Thyroid gland (tissue), 4 donors: Measurements from ENCODE around the gene GRB10. TPM values are rescaled to one million over a fixed set of nuclear protein-coding genes. Genes with fewer than 3 reads are reported as not detected.

ENCODE experiments used
- DNase-seq, 2 donors: peaks; one replicate each; pipeline ENCODE4 v3.0.0-alpha.2; 2019
- H3K27ac ChIP-seq, 3 donors: fragments of 200-600 bp; sonication (generic); 1 replicate in 2 of 3; 2 replicates in 1 of 3; pipeline ENCODE4 v1.5.1; 2016 to 2019; ENCODE audit warnings: mild to moderate bottlenecking in 1 of 3, moderate library complexity in 1 of 3
- H3K27me3 ChIP-seq: fragments of 200-600 bp; sonication (generic); one replicate; pipeline ENCODE4 v1.5.1; 2019
- H3K36me3 ChIP-seq, 2 donors: fragments of 200-600 bp; sonication (generic); one replicate each; pipeline ENCODE4 v1.5.1; 2016 to 2019
- H3K4me1 ChIP-seq, 2 donors: fragments of 200-600 bp; sonication (generic); one replicate each; pipeline ENCODE4 v1.5.1; 2017 to 2019
- H3K4me3 ChIP-seq, 3 donors: fragments of 200-600 bp; sonication (generic); replicated peaks in 1 of 3; 1 replicate in 2 of 3; 2 replicates in 1 of 3; pipeline ENCODE4 v1.5.1; 2016; ENCODE audit warnings: mild to moderate bottlenecking in 1 of 3
- H3K9me3 ChIP-seq: fragments of 200-600 bp; sonication (generic); one replicate; pipeline ENCODE4 v1.5.1; 2017
- CTCF ChIP-seq, 6 experiments: fragments of 200-600 bp in 3 of 6; fragments of 450-650 bp in 3 of 6; sonication (generic) in 3 of 6; IDR thresholded peaks; one replicate each; pipeline ENCODE4 v1.5.1; 2016 to 2019; ENCODE audit warnings: antibody characterized with exemption in 6 of 6, mild to moderate bottlenecking in 2 of 6, inconsistent platforms in 1 of 6, moderate library complexity in 1 of 6
- POLR2A ChIP-seq, 2 donors: fragments of 450-650 bp; IDR thresholded peaks; one replicate each; pipeline ENCODE4 v1.6.1; 2017; ENCODE audit warnings: antibody characterized with exemption in 2 of 2, mild to moderate bottlenecking in 2 of 2, moderate library complexity in 1 of 2
- WGBS, 2 donors: methylation state at CpG; one replicate each; pipeline ENCODE4 v1.1.5; 2017; 5-methylcytosine and 5-hydroxymethylcytosine counted together
- intact Hi-C: fragments of 100-400 bp; cut with DNase I; formaldehyde crosslinking; loops from one replicate; pipeline ENCODE4 v1.15.1; 2023
- total RNA-seq, 4 donors: library from RNA; depleted of rRNA; stranded (reverse); fragments of >200 nt; gene quantifications; one replicate each; pipeline ENCODE4 v1.2.3, GENCODE V29; 2016

GRB10 gene
- total RNA-seq, 4 donors from 2014 or later = 21.3 to 99.2 (median 39.6) TPM

- H3K36me3 ChIP-seq = no peaks in the 10 kb centered on the region
- H3K4me1 ChIP-seq = no peaks in the 10 kb centered on the region
- no peaks in the 10 kb centered on the region for H3K9me3 ChIP-seq
- DNase-seq = no peak
- intact Hi-C loops = no loop called here
- no peak overlapping the region for H3K4me3 ChIP-seq
- 75 to 88% methylated on average over 6 of the region's 6 CpGs for WGBS, 2 donors
- H3K27ac ChIP-seq = no peak overlapping the region
- H3K27me3 ChIP-seq = no peaks in the 10 kb centered on the region
- TF ChIP-seq CTCF (IDR thresholded peaks at IDR 0.05) (no peak), POLR2A (IDR thresholded peaks at IDR 0.05) (no peak)
Measured at GRCh38 chr7:50567715-50568261, 214.9 kb downstream of the GRB10 start.

GRCh38 chr7:50565977-50566376 lies 216.7 kb downstream of the GRB10 start:
- 68 to 73% methylated on average over 5 of the region's 5 CpGs for WGBS, 2 donors
- no peak for TF ChIP-seq CTCF (IDR thresholded peaks at IDR 0.05)
- TF ChIP-seq POLR2A (IDR thresholded peaks at IDR 0.05) = no peak

DNA sequence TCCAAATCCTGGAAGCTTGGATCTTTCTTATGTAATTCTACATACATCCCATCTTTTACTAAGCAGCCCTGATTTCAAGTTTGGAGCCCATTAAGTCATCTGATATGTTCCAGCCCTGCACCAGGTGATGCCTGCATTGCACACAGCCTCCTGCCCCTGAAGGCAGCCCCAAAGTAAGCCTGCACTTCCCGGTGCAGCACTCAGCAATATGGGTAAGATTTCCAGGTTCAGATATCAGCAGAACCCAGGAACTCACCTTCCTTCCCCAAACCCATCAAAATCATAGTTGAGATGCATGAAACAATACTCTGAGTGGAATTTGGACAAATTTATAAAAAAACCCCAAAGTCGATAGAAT lies 217.2 kb downstream of the GRB10 start:
- no peak for DNase-seq
- intact Hi-C loops = no loop called here
- H3K27me3 ChIP-seq = no peaks in the 10 kb centered on the region
- no peak overlapping the region for H3K4me3 ChIP-seq
- 63 to 71% methylated on average over 2 of the region's 2 CpGs for WGBS, 2 donors
- TF ChIP-seq POLR2A (IDR thresholded peaks at IDR 0.05) = no peak
- TF ChIP-seq CTCF (IDR thresholded peaks at IDR 0.05) = no peak
- no peaks in the 10 kb centered on the region for H3K4me1 ChIP-seq
- no peaks in the 10 kb centered on the region for H3K9me3 ChIP-seq
- no peaks in the 10 kb centered on the region for H3K36me3 ChIP-seq
- H3K27ac ChIP-seq = no peak overlapping the region

More at GRCh38 chr7:50565977-50566376, 216.7 kb downstream of the GRB10 start:
- intact Hi-C loops = no loop called here
- no peaks in the 10 kb centered on the region for H3K4me1 ChIP-seq
- no peaks in the 10 kb centered on the region for H3K9me3 ChIP-seq
- no peak overlapping the region for H3K27ac ChIP-seq
- no peaks in the 10 kb centered on the region for H3K27me3 ChIP-seq
- no peak overlapping the region for H3K4me3 ChIP-seq
- H3K36me3 ChIP-seq = no peaks in the 10 kb centered on the region
- no peak for DNase-seq

GRCh38 chr7:50564640-50565558 lies 217.8 kb downstream of the GRB10 start, which contains the start of gene DDC:
Gene DDC (minus strand): TSS chr7:50565405. CDS start chr7:50544085, 21,320 bp downstream.
- no peak for DNase-seq
- H3K27ac ChIP-seq = no peak within 1 kb of the TSS
- no peaks in the 10 kb centered on the region for H3K27me3 ChIP-seq
- WGBS, 2 donors = 63 to 65% methylated on average over 8 of the region's 8 CpGs
- H3K9me3 ChIP-seq = no peaks in the 10 kb centered on the region
- intact Hi-C loops = no loop called here
- H3K4me3 ChIP-seq = no peak within 1 kb of the TSS
- no peaks in the 10 kb centered on the region for H3K4me1 ChIP-seq
- H3K36me3 ChIP-seq = no peaks in the 10 kb centered on the region
- TF ChIP-seq CTCF (IDR thresholded peaks at IDR 0.05) (no peak), POLR2A (IDR thresholded peaks at IDR 0.05) (no peak)

DNA sequence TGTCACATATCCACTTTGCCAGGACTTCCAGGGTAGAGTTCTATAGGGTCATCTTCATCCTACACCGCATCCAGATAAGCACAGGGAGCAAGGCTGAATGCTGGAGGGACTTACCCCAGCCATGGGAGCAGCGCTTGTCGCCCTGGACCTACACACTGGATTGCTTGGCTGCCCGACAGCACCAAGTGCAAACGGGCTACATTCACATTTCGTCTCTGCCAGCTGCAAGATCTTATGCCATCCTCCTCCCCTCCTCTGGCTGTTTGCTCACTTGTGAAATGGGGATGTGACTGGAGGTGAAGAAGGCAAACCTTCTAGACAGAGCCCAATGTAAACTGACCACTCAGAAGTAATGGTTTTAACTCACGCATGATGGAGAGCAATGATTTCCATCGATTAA lies 218.5 kb downstream of the GRB10 start:
- TF ChIP-seq POLR2A (IDR thresholded peaks at IDR 0.05) (no peak), CTCF (IDR thresholded peaks at IDR 0.05) (no peak)
- H3K27ac ChIP-seq = no peak overlapping the region
- H3K36me3 ChIP-seq = no peaks in the 10 kb centered on the region
- no peaks in the 10 kb centered on the region for H3K9me3 ChIP-seq
- intact Hi-C loops = no loop called here
- no peak overlapping the region for H3K4me3 ChIP-seq
- DNase-seq = no peak
- 84 to 91% methylated on average over 8 of the region's 8 CpGs for WGBS, 2 donors
- no peaks in the 10 kb centered on the region for H3K27me3 ChIP-seq
- H3K4me1 ChIP-seq = no peaks in the 10 kb centered on the region
